Activated T-helper 1 cell treated with anti-CD3 and anti-CD28 coated beads, Interleukin-12 subunit alpha, Interleukin-12 subunit beta, Interleukin-2, Interleukin-4 antibody, amounts not matched to agents 30 ng/mL and 10 ng/mL and 1 ng/mL, durations not matched to agents 14 hours and 24 hours and 36 hours (primary cell): ENCODE measurements around the gene UBE2N. TPM values are rescaled to one million over a fixed set of nuclear protein-coding genes. Genes with fewer than 3 reads are reported as not detected.
"Not testable (repeated sequence)": the region's sequence is repeated elsewhere in the genome, so short reads cannot be mapped to it uniquely, and the experiment has no call there.

Experiments
- DNase-seq: peaks from one replicate; pipeline ENCODE4 v3.0.0; 2021; ENCODE audit warnings: low spot score
- H3K27ac Mint-ChIP-seq: one replicate; pipeline ENCODE4 v1.8.0; 2021; ENCODE audit warnings: mild to moderate bottlenecking, mixed read lengths
- H3K27me3 Mint-ChIP-seq: one replicate; pipeline ENCODE4 v1.8.0; 2022; ENCODE audit warnings: mild to moderate bottlenecking, moderate library complexity, mixed read lengths; ENCODE audit not compliant: insufficient read depth
- H3K36me3 Mint-ChIP-seq: one replicate; pipeline ENCODE4 v1.8.0; 2021; ENCODE audit warnings: low read depth, mixed read lengths
- H3K4me1 Mint-ChIP-seq: one replicate; pipeline ENCODE4 v1.8.0; 2021; ENCODE audit warnings: low read depth, mixed read lengths
- H3K4me3 Mint-ChIP-seq: one replicate; pipeline ENCODE4 v1.8.0; 2021; ENCODE audit warnings: mild to moderate bottlenecking, moderate library complexity, mixed read lengths
- H3K9me3 Mint-ChIP-seq: one replicate; pipeline ENCODE4 v1.8.0; 2021; ENCODE audit warnings: mixed read lengths
- intact Hi-C: fragments of 100-400 bp; cut with micrococcal nuclease; formaldehyde crosslinking; loops from one replicate; pipeline ENCODE4 v1.15.1; 2024
- total RNA-seq: library from RNA; stranded (reverse); gene quantifications from 2 replicates; pipeline ENCODE4 v1.2.3, GENCODE V29; 2022

Gene UBE2N
- total RNA-seq, 1 donor from 2014 or later, result 231 TPM

DNA sequence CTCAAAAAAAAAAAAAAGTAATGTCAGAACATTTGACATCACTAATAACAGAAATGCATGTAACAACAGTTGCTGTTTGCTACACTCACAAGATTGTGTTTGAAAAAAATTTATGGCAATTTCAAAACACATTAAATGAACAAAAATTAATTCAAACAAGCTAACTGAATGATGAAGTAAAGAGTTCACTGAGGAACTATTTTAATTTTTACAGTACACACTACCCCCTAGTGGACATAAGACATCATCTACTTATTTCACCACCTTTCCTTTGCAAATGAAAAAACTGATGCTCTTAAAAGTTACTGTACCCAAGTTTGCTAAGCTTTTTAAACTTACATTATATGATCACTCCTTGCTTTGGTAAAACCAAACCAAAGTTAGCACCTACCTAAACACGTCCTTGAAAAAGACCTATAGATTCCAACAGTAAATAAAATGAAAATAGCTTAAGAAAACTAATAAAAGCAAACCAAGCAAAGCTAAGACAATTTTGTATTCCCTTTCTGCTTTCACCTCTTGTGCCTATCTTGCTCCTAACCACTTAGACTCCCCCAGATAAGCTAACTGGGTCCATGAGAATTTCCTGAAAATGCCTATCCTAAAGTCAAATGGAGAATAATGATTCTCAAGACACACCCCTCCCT is 22.2 kb downstream of the UBE2N start:
- Mint-ChIP-seq H3K9me3 (no peaks in the 10 kb centered on the region), H3K4me1 (peaks cover 73% of the 10 kb centered on the region), H3K4me3 (no peak overlapping the region), H3K27me3 (no peaks in the 10 kb centered on the region), H3K36me3 (peaks cover 5% of the 10 kb centered on the region), H3K27ac (peak overlapping the region; percentile 3)
- intact Hi-C loops, result loop anchor here (1.0 to 5.0 kb wide), 9 partner anchors 22 to 683 kb away; partner anchors contain the start of genes EEA1, MRPL42 and UBE2N
- no peak for DNase-seq

GRCh38 chr12:93417967-93418480 is 23.7 kb downstream of the UBE2N start:
- intact Hi-C loops, result loop anchor here (2.0 to 5.0 kb wide), 7 partner anchors 19 to 684 kb away; partner anchors contain the start of gene EEA1
- Mint-ChIP-seq H3K9me3 (no peaks in the 10 kb centered on the region), H3K27me3 (no peaks in the 10 kb centered on the region), H3K27ac (no peak overlapping the region), H3K4me1 (peaks cover 74% of the 10 kb centered on the region), H3K36me3 (peaks cover 15% of the 10 kb centered on the region), H3K4me3 (no peak overlapping the region)
- no peak for DNase-seq

DNA sequence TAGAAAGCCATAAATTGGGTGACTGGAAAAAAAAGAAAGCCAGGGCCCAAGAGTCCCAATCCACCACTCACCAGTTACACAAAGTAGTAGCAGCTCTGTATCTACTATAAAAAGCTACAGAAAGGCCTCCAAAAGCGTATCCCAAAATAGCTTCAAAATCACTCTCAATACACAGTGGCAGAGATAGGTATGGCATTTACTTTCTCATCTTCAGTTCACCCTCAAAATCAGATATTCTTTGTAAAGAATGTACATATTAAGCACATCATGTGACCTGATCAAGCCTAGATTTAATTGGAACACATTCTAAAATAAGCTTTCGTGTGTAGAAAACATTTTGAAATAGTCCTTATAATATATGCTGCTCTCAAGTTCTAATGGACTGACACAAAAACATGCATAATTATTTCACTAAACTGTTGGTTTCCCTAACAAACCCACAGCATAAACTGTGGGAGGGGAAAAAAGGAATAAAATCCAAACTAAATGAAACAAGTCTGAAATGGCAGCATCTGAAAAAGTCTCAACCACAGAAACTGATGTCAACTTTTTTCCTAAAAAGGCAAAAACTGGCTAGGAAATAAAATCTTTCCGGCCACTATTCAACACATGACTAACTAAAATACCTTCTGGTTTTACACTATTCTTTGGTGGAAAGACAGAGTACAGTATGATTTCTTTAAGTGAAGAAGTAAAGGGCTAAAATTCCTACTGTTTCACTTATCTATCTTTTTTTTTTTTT is 25.9 kb downstream of the UBE2N start:
- intact Hi-C loops, result loop anchor here (2.0 to 5.0 kb wide), 6 partner anchors 21 to 686 kb away; partner anchors contain the start of gene EEA1
- H3K36me3 Mint-ChIP-seq, result peaks cover 26% of the 10 kb centered on the region
- no peaks in the 10 kb centered on the region for H3K9me3 Mint-ChIP-seq
- no peak for DNase-seq
- H3K27ac Mint-ChIP-seq, result peak overlapping the region; percentile 82
- peaks cover 76% of the 10 kb centered on the region for H3K4me1 Mint-ChIP-seq
- no peaks in the 10 kb centered on the region for H3K27me3 Mint-ChIP-seq
- H3K4me3 Mint-ChIP-seq, result peak overlapping the region; percentile 66

GRCh38 chr12:93413064-93413463 is 28.7 kb downstream of the UBE2N start:
- Mint-ChIP-seq H3K9me3 (no peaks in the 10 kb centered on the region), H3K27me3 (no peaks in the 10 kb centered on the region), H3K36me3 (peaks cover 45% of the 10 kb centered on the region), H3K4me1 (peaks cover 75% of the 10 kb centered on the region), H3K27ac (peak overlapping the region; percentile 24), H3K4me3 (no peak overlapping the region)
- intact Hi-C loops, result no loop called here
- no peak for DNase-seq

DNA sequence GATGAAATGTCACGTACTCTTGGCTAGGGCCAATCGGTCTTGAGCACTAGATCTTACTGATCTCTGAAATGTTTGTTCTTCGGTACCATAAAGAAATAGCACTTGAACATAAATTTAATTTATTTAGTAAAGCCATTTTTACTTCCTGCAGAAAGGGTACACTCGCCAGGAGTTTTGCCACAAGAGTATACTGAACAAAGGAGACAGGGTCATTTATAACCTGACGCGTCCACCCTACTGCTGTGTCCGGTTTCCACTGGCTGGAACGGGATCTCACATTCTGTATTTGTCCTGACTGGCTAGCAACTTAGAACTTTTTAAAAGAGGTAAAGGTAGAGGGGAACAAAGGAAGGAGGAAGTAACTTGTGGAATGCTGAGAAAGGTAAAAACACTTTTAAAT is 29.4 kb downstream of the UBE2N start:
- H3K27me3 Mint-ChIP-seq, DNase-seq, H3K4me3 Mint-ChIP-seq, H3K9me3 Mint-ChIP-seq, intact Hi-C loops: not testable (repeated sequence)
- H3K36me3 Mint-ChIP-seq, result peaks cover 45% of the 10 kb centered on the region
- H3K27ac Mint-ChIP-seq, result peak overlapping the region; percentile 29
- peaks cover 77% of the 10 kb centered on the region for H3K4me1 Mint-ChIP-seq

GRCh38 chr12:93411060-93411459 is 30.7 kb downstream of the UBE2N start:
- H3K9me3 Mint-ChIP-seq, intact Hi-C loops, H3K27me3 Mint-ChIP-seq, DNase-seq, H3K4me3 Mint-ChIP-seq: not testable (repeated sequence)
- Mint-ChIP-seq H3K36me3 (peaks cover 53% of the 10 kb centered on the region), H3K27ac (peak overlapping the region; percentile 53), H3K4me1 (peaks cover 69% of the 10 kb centered on the region)

DNA sequence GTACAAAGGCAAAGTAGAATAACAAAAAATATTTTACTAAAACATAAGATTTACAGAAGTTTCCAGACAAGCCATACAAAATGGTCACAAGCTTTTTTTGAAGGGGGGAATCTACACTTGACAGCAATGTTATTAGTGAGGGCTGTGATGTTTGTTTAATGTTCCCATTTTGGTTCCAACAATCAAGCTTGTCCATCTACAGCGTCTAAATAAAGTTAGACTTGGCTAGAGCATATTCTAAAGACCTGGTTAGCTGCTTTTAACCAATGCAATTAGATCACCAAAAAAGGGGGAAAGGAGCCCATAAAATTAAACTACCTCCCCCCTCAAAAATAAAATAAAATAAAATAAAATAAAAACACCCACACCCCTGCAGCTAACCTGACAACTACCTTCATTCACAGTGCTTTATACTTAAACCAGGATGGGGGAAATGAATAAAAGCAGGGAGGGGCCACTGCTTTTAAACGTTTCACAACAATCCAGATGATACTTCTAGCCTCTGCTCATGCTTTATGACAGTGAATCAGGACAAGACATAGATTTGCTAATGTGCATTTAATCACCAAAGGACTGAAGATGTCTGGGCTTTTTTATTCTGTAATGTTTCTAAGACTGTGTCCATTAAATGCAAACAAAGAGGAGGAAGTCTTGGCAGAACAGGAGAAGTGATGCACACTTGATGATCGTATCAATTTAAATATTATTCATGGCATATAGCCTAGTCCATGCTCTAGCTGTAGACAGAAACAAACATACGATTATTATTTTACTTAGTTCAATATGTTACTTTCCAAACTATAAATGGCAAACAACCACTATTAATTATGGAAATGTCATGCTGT is 32.2 kb downstream of the UBE2N start:
- H3K27me3 Mint-ChIP-seq, H3K27ac Mint-ChIP-seq, H3K4me3 Mint-ChIP-seq, H3K9me3 Mint-ChIP-seq, intact Hi-C loops, DNase-seq: not testable (repeated sequence)
- H3K36me3 Mint-ChIP-seq, result peaks cover 54% of the 10 kb centered on the region
- peaks cover 55% of the 10 kb centered on the region for H3K4me1 Mint-ChIP-seq

DNA sequence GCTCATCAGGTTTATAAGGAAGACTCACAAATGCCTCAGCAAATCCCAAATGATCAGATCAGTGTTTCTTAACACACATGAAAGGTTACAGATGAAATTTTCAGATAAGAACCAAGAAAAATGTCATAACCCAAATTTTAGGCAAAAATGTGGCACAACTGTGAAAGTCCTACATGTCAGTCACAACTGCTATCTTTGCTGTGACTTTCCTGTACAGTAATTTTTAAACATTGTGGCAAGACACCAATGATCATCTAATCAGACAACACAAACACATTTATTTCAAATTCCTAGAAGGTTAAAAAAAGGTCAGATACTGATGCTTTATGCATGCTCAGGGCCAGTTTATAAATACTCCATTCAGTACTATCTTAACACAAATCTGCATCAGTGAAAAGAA is 32.9 kb downstream of the UBE2N start:
- Mint-ChIP-seq H3K27ac (no peak overlapping the region), H3K4me1 (peaks cover 50% of the 10 kb centered on the region), H3K36me3 (peaks cover 57% of the 10 kb centered on the region), H3K27me3 (no peaks in the 10 kb centered on the region), H3K9me3 (no peaks in the 10 kb centered on the region), H3K4me3 (no peak overlapping the region)
- DNase-seq, result no peak
- intact Hi-C loops, result no loop called here

GRCh38 chr12:93407963-93408283 is 33.8 kb downstream of the UBE2N start:
- no peaks in the 10 kb centered on the region for H3K27me3 Mint-ChIP-seq
- no peaks in the 10 kb centered on the region for H3K9me3 Mint-ChIP-seq
- H3K4me3 Mint-ChIP-seq, result no peak overlapping the region
- H3K4me1 Mint-ChIP-seq, result peaks cover 41% of the 10 kb centered on the region
- DNase-seq, result no peak
- H3K36me3 Mint-ChIP-seq, result peaks cover 50% of the 10 kb centered on the region
- intact Hi-C loops, result no loop called here
- no peak overlapping the region for H3K27ac Mint-ChIP-seq

- Mint-ChIP-seq H3K27me3 (no peaks in the 10 kb centered on the region), H3K4me3 (no peak overlapping the region), H3K36me3 (peaks cover 48% of the 10 kb centered on the region), H3K27ac (peak overlapping the region; percentile 6), H3K9me3 (no peaks in the 10 kb centered on the region), H3K4me1 (peaks cover 41% of the 10 kb centered on the region)
- no peak for DNase-seq
- intact Hi-C loops, result no loop called here
Measured at GRCh38 chr12:93407054-93407962, 34.4 kb downstream of the UBE2N start.

GRCh38 chr12:93404961-93405849 is 36.5 kb downstream of the UBE2N start:
- peak overlapping the region; percentile 34 for H3K27ac Mint-ChIP-seq
- intact Hi-C loops, result no loop called here

More at GRCh38 chr12:93404961-93405849, 36.5 kb downstream of the UBE2N start:
- H3K4me1 Mint-ChIP-seq, result peaks cover 27% of the 10 kb centered on the region
- DNase-seq, result no peak
- H3K4me3 Mint-ChIP-seq, result no peak overlapping the region
- H3K36me3 Mint-ChIP-seq, result peaks cover 33% of the 10 kb centered on the region
- H3K27me3 Mint-ChIP-seq, result no peaks in the 10 kb centered on the region
- H3K9me3 Mint-ChIP-seq, result no peaks in the 10 kb centered on the region
